PC-9 (cell line): ENCODE results near the gene TMEM232. TPM values are rescaled to one million over a fixed set of nuclear protein-coding genes. Genes with fewer than 3 reads are reported as not detected.

Source experiments
- BruUV-seq: library from RNA; stranded (reverse); fragments of 400-500 nt; replicated peaks from 2 replicates; lab custom pipeline; 2021; lab: Mats Ljungman, UMichigan
- CTCF ChIA-PET: fragments of 300-600 bp; sonication (Branson Sonifier 250); formaldehyde crosslinking; loops from one replicate; lab custom pipeline; 2022; ENCODE audit warnings: antibody characterized with exemption; lab: Charles Lee
- POLR2A ChIA-PET: fragments of 300-600 bp; sonication (Branson Sonifier 250); formaldehyde crosslinking; loops from one replicate; lab custom pipeline; 2022; ENCODE audit warnings: antibody characterized with exemption; ENCODE audit not compliant: unreplicated experiment; lab: Charles Lee
- DNase-seq, 2 experiments: peaks; one replicate each; pipeline versions ENCODE4 v3.0.0 to v3.0.0-alpha.2; 2015 to 2022; ENCODE audit warnings: mixed read lengths in 1 of 2
- H2AFZ ChIP-seq: fragments of 200-600 bp; sonication (generic); 2 replicates; pipeline ENCODE4 v1.8.1; 2017; ENCODE audit warnings: antibody characterized with exemption
- H3F3A ChIP-seq: fragments of 200-600 bp; sonication (generic); 2 replicates; pipeline ENCODE4 v1.8.1; 2017; ENCODE audit warnings: antibody characterized with exemption, mild to moderate bottlenecking, low read depth; ENCODE audit not compliant: insufficient read depth
- H3K27ac ChIP-seq: fragments of 200-600 bp; sonication (generic); 2 replicates; pipeline ENCODE4 v1.6.1; 2016; ENCODE audit warnings: mixed run types
- H3K27me3 ChIP-seq: fragments of 200-600 bp; sonication (generic); 2 replicates; pipeline ENCODE4 v1.6.1; 2016; ENCODE audit warnings: low read depth, mixed run types; ENCODE audit not compliant: insufficient read depth
- H3K36me3 ChIP-seq: fragments of 200-600 bp; sonication (generic); 2 replicates; pipeline ENCODE4 v1.6.1; 2016; ENCODE audit warnings: low read depth, mixed run types
- H3K4me1 ChIP-seq: fragments of 200-600 bp; sonication (generic); replicated peaks from 2 replicates; pipeline ENCODE4 v1.6.1; 2016; ENCODE audit warnings: mixed run types; ENCODE audit not compliant: insufficient read depth
- H3K4me2 ChIP-seq: fragments of 200-600 bp; sonication (generic); 2 replicates; pipeline ENCODE4 v1.6.1; 2017; ENCODE audit warnings: mixed run types
- H3K4me3 ChIP-seq: fragments of 200-600 bp; sonication (generic); 2 replicates; pipeline ENCODE4 v1.6.1; 2016; ENCODE audit warnings: mixed run types
- H3K79me2 ChIP-seq: fragments of 200-600 bp; sonication (generic); 2 replicates; pipeline ENCODE4 v1.6.1; 2017; ENCODE audit warnings: low read depth, mixed run types
- H3K9me2 ChIP-seq: fragments of 200-600 bp; sonication (generic); 2 replicates; pipeline ENCODE4 v1.8.1; 2017; ENCODE audit warnings: mild to moderate bottlenecking; ENCODE audit not compliant: insufficient read depth
- H3K9me3 ChIP-seq: fragments of 200-600 bp; sonication (generic); 2 replicates; pipeline ENCODE4 v1.8.1; 2016; ENCODE audit warnings: low read depth; ENCODE audit not compliant: insufficient read depth
- H4K20me1 ChIP-seq: fragments of 200-600 bp; sonication (generic); 2 replicates; pipeline ENCODE4 v1.8.1; 2017; ENCODE audit not compliant: insufficient read depth
- CTCF ChIP-seq: fragments of 200-600 bp; sonication (generic); conservative IDR thresholded peaks from 2 replicates; pipeline ENCODE4 v1.6.1; 2017; ENCODE audit warnings: mixed run types, antibody characterized with exemption, mild to moderate bottlenecking, moderate library complexity
- EZH2 ChIP-seq: fragments of 200-600 bp; sonication (generic); IDR thresholded peaks from 2 replicates; pipeline ENCODE4 v1.8.0; 2017; ENCODE audit warnings: antibody characterized with exemption, low read depth
- intact Hi-C: fragments of 100-400 bp; cut with micrococcal nuclease; formaldehyde crosslinking; loops from one replicate; pipeline ENCODE4 v1.10.0; 2022; ENCODE audit not compliant: unreplicated experiment
- total RNA-seq: library from RNA; stranded (reverse); gene quantifications from 2 replicates; pipeline ENCODE4 v1.2.3, GENCODE V29; 2021

The TMEM232 gene
- total RNA-seq, 1 experiment from 2014 or later = 0.65 TPM

- no peaks in the 10 kb centered on the region for H3K9me3 ChIP-seq
- H3K4me3 ChIP-seq = no peak overlapping the region
- no peak for DNase-seq
- H3K4me2 ChIP-seq = no peak overlapping the region
- H3K36me3 ChIP-seq = no peaks in the 10 kb centered on the region
- H3K9me2 ChIP-seq = no peaks in the 10 kb centered on the region; the same call in 1 of the 2 replicates
- H3K79me2 ChIP-seq = no peaks in the 10 kb centered on the region
- H3K27me3 ChIP-seq = no peaks in the 10 kb centered on the region
- intact Hi-C loops = no loop called here
- no peaks in the 10 kb centered on the region for H4K20me1 ChIP-seq
- H3F3A ChIP-seq = no peaks in the 10 kb centered on the region
- ChIA-PET POLR2A (no interaction called here), CTCF (no interaction called here)
- no peak overlapping the region for H3K27ac ChIP-seq
- TF ChIP-seq CTCF = no peak
- no peak for TF ChIP-seq EZH2
- no TSS peak for BruUV-seq
- no peak overlapping the region for H2AFZ ChIP-seq
- no peaks in the 10 kb centered on the region for H3K4me1 ChIP-seq
Measured at GRCh38 chr5:110463106-110463505, 263.4 kb downstream of the TMEM232 start.

- CTCF ChIA-PET = no interaction called here
- Histone ChIP-seq H3K4me3 (no peak overlapping the region), H3K36me3 (no peaks in the 10 kb centered on the region), H3K27me3 (no peaks in the 10 kb centered on the region), H3K9me3 (no peaks in the 10 kb centered on the region), H3K79me2 (no peaks in the 10 kb centered on the region), H4K20me1 (no peaks in the 10 kb centered on the region), H3K9me2 (no peaks in the 10 kb centered on the region; the same call in 1 of the 2 replicates), H2AFZ (no peak overlapping the region), H3K4me2 (no peak overlapping the region), H3K27ac (no peak overlapping the region), H3K4me1 (no peaks in the 10 kb centered on the region), H3F3A (no peaks in the 10 kb centered on the region)
- no peak for TF ChIP-seq EZH2
- no peak for TF ChIP-seq CTCF
- BruUV-seq = no TSS peak
- POLR2A ChIA-PET = no interaction called here
- intact Hi-C loops = no loop called here
- no peak for DNase-seq
Measured at GRCh38 chr5:110460837-110461236, 265.6 kb downstream of the TMEM232 start.

DNA sequence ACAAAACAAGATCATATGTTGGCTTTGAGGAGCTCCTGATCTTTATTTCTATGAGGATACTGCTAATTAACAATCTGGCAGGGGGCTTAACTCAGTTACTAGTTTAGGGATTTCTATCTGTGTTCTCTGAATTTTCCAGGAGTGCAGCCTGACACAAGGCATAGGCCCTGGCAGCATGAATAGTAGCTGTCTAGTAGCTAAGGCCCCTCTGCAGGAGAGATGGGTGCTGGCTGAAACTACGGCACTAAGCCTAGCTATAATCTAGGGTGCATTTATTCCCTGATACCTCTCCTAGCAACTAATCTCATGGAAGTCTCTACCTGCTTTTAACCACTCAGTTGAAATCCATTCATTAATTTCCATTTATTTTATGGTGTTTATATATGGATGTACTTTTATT, 268.2 kb downstream of the TMEM232 start:
- Histone ChIP-seq H3K4me1 (no peaks in the 10 kb centered on the region), H4K20me1 (no peaks in the 10 kb centered on the region), H3F3A (no peaks in the 10 kb centered on the region), H3K36me3 (no peaks in the 10 kb centered on the region), H3K4me3 (no peak overlapping the region), H3K4me2 (no peak overlapping the region), H3K9me2 (no peaks in the 10 kb centered on the region), H2AFZ (no peak overlapping the region), H3K27ac (no peak overlapping the region), H3K27me3 (no peaks in the 10 kb centered on the region), H3K9me3 (no peaks in the 10 kb centered on the region), H3K79me2 (no peaks in the 10 kb centered on the region)
- ChIA-PET POLR2A (interaction anchor here (0.6 kb wide), 1 partner anchor 768 kb away, joined by 6 read pairs; the partner anchor contains the start of gene MAN2A1), CTCF (no interaction called here)
- intact Hi-C loops = no loop called here
- TF ChIP-seq EZH2 (no peak), CTCF (no peak)
- no TSS peak for BruUV-seq
- DNase-seq = no peak
